Kidney (tissue), 14 donors: ENCODE measurements around the gene KCNK5. TPM values are rescaled to one million over a fixed set of nuclear protein-coding genes. Genes with fewer than 3 reads are reported as not detected.

Experiments used
- DNase-seq, 5 donors: peaks; one replicate each; pipeline ENCODE4 v3.0.0-alpha.2; 2013 to 2020
- FAIRE-seq: peaks from 2 replicates; lab custom pipeline; 2012; peaks lifted over from hg19 to GRCh38; lab: Jason Lieb, UNC
- H3K27ac ChIP-seq, 2 donors: one replicate each; pipeline ENCODE4 v1.7.0; 2013; ENCODE audit warnings: low read depth in 2 of 2, low read length in 2 of 2, inconsistent platforms in 1 of 2
- H3K27me3 ChIP-seq: one replicate; pipeline ENCODE4 v1.7.1; 2013; ENCODE audit warnings: low read length, inconsistent platforms; ENCODE audit not compliant: control insufficient read depth, insufficient read depth
- H3K36me3 ChIP-seq, 3 donors: one replicate each; pipeline versions ENCODE4 v1.7.0 to v1.7.1; 2013; ENCODE audit warnings: low read length in 3 of 3, control low read depth in 1 of 3, inconsistent platforms in 1 of 3; ENCODE audit not compliant: insufficient read depth in 3 of 3, control insufficient read depth in 2 of 3
- H3K4me1 ChIP-seq, 3 donors: one replicate each; pipeline versions ENCODE4 v1.7.0 to v1.7.1; 2013; ENCODE audit warnings: low read length in 3 of 3, inconsistent platforms in 1 of 3, low read depth in 1 of 3; ENCODE audit not compliant: control insufficient read depth in 2 of 3, insufficient read depth in 2 of 3
- H3K4me3 ChIP-seq, 3 donors: one replicate each; pipeline versions ENCODE4 v1.7.0 to v1.8.1; 2013; ENCODE audit warnings: low read length in 3 of 3, control low read depth in 1 of 3, inconsistent platforms in 1 of 3
- H3K9ac ChIP-seq, 3 donors: one replicate each; pipeline versions ENCODE4 v1.7.0 to v1.7.1; 2013; ENCODE audit warnings: low read length in 3 of 3, control low read depth in 1 of 3, inconsistent platforms in 1 of 3
- H3K9me3 ChIP-seq, 3 donors: one replicate each; pipeline versions ENCODE4 v1.7.0 to v1.7.1; 2013; ENCODE audit warnings: low read length in 3 of 3, control low read depth in 1 of 3, inconsistent platforms in 1 of 3; ENCODE audit not compliant: control insufficient read depth in 2 of 3, insufficient read depth in 1 of 3
- intact Hi-C: fragments of 100-400 bp; cut with DNase I; formaldehyde crosslinking; loops from one replicate; pipeline ENCODE4 v1.11.1; 2022
- polyA plus RNA-seq: library from polyadenylated mRNA; stranded (reverse); fragments of 350-450 nt; fragmentation: Illumina TruSeq; extraction: RNeasy Lipid Tissue Mini Kit (QIAGEN cat#74804); gene quantifications from one replicate; pipeline ENCODE4 v1.2.3, GENCODE V29; 2014; ENCODE audit warnings: low read depth, low replicate concordance; ENCODE audit not compliant: insufficient read depth
- total RNA-seq: library from RNA; stranded (reverse); fragmentation: NEBNext Ultra II Directional; extraction: Animal tissue kit (Norgen Biotek cat#: 25700); gene quantifications from one replicate; pipeline ENCODE4 v1.2.1, GENCODE V29; 2021
- TF ChIP-seq, protein P1 (sequence below): IDR thresholded peaks from 3 replicates; pipeline ENCODE4 v1.5.1; 2012; ENCODE audit warnings: mild to moderate bottlenecking, moderate library complexity, borderline replicate concordance; ENCODE audit not compliant: insufficient read depth; ENCODE audit errors: extremely low read depth
- donor health status: control.
- donor health status: control.
- donor health status: control.
- donor health status: control.
- donor health status: control.
- donor health status: DM: yes; HTN: yes; CAD: no.
- donor health status: Normal renal cell carcinoma (clear cell type).

The KCNK5 gene
- total and polyA plus RNA-seq, 2 donors from 2014 or later = 48.4 to 77.0 TPM

DNA sequence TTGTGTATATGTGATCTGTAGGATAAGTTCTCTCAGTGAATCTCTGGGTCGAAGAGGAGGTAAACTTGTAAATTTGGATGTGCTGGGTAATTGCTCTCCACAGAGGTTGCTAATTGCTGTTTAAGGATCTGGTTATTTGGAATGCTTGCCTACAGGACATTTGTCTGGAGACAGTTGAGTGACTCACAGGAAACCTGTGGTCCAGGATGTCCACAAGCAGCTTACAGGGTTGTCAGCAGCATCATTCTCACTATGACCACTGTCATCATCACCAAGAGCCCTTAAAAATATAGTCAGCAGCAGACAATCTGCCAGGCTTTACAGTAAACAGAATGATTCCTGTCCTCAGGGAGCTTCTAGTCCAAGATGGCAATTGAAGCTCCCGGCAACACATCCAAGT lies 31.2 kb upstream of the KCNK5 start:
- no peak for FAIRE-seq
- H3K27ac ChIP-seq = no peak overlapping the region
- no peak overlapping the region for H3K9ac ChIP-seq
- no peak overlapping the region for H3K4me3 ChIP-seq
- TF ChIP-seq, protein P1, sequence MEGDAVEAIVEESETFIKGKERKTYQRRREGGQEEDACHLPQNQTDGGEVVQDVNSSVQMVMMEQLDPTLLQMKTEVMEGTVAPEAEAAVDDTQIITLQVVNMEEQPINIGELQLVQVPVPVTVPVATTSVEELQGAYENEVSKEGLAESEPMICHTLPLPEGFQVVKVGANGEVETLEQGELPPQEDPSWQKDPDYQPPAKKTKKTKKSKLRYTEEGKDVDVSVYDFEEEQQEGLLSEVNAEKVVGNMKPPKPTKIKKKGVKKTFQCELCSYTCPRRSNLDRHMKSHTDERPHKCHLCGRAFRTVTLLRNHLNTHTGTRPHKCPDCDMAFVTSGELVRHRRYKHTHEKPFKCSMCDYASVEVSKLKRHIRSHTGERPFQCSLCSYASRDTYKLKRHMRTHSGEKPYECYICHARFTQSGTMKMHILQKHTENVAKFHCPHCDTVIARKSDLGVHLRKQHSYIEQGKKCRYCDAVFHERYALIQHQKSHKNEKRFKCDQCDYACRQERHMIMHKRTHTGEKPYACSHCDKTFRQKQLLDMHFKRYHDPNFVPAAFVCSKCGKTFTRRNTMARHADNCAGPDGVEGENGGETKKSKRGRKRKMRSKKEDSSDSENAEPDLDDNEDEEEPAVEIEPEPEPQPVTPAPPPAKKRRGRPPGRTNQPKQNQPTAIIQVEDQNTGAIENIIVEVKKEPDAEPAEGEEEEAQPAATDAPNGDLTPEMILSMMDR = no peak
- no peaks in the 10 kb centered on the region for H3K27me3 ChIP-seq
- intact Hi-C loops = no loop called here
- H3K36me3 ChIP-seq = no peaks in the 10 kb centered on the region
- H3K9me3 ChIP-seq = no peaks in the 10 kb centered on the region
- DNase-seq = no peak
- H3K4me1 ChIP-seq = peaks cover 0 to 13% (median 3%) of the 10 kb centered on the region in 3 donors

DNA sequence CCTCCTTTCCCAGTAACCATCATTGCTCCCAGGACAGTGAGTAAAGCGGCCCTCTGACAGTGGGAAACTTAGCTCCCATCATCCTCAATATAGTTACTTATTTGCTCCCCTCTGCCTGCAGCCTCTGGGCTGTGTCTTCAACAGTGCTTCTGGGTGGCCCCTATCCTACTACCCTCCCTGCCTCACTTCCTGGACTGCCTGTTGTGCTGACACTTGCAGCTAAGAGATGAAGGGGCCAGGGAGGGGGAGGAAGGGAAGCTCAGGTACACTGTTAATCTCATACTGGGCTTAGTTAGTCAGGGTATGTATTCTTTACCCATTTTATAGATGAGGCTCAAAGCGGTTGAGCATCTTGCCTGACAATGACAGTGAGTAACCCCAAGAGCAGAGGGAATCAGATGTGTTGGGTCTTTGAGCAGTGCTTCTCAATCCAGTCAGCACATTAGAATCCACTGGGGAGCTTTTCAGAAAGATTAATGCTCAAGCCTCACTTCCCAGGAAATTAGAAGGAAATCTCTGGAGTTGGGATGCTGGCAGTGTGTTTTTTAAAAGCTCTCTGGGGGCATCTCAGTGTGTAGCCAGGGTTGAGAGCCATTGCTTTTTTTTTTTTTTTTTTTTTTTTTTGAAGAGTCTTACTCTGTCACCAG lies 27.1 kb upstream of the KCNK5 start:
- Histone ChIP-seq H3K36me3 (no peaks in the 10 kb centered on the region), H3K27ac (no peak overlapping the region), H3K9me3 (peaks cover 0 to 2% (median 0%) of the 10 kb centered on the region in 3 donors), H3K4me3 (no peak overlapping the region), H3K4me1 (peaks cover 0 to 4% (median 3%) of the 10 kb centered on the region in 3 donors), H3K9ac (no peak overlapping the region), H3K27me3 (no peaks in the 10 kb centered on the region)
- DNase-seq = peak in 2 of 5 donors; percentile 24 to 42
- intact Hi-C loops = no loop called here
- no peak for FAIRE-seq
- TF ChIP-seq, protein P1 = no peak

DNA sequence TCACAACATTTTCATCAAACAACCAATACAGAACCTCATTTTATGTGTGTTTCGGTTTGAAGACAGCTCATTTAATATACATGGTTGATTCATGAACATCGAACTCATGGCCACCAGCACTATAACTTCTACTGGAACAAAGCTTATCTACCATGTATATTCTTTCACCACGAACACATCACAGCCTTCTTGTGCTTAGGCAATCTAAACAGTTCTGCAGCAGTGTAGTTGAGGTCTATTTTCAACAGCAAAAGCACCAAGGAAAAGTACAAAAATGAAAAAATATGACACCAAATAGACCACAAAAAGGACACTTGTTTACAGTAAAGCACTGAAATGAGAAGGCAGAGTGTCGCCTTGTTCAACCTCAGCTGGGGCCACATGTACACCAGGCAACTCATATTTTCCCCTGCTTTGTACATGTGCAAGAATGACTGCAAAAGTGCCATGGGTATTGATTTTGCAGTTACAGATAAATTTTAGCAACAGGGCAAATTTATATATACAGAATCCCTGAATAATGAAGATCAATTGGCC lies 25.8 kb upstream of the KCNK5 start:
- TF ChIP-seq, protein P1 = no peak
- no peaks in the 10 kb centered on the region for H3K27me3 ChIP-seq
- H3K36me3 ChIP-seq = no peaks in the 10 kb centered on the region
- no peak overlapping the region for H3K27ac ChIP-seq
- FAIRE-seq = no peak
- no peak for DNase-seq
- no peak overlapping the region for H3K9ac ChIP-seq
- H3K4me3 ChIP-seq = no peak overlapping the region
- no peaks in the 10 kb centered on the region for H3K4me1 ChIP-seq
- intact Hi-C loops = no loop called here
- peaks cover 0 to 2% (median 0%) of the 10 kb centered on the region in 3 donors for H3K9me3 ChIP-seq
